IPS DF 4.7 (cell line): ENCODE data around the gene PPFIBP2.

Source experiments
- DNase-seq: peaks from one replicate; pipeline ENCODE4 v3.0.0-alpha.2; 2013; ENCODE audit warnings: low spot score; ENCODE audit errors: extremely low read depth

The PPFIBP2 gene

DNA sequence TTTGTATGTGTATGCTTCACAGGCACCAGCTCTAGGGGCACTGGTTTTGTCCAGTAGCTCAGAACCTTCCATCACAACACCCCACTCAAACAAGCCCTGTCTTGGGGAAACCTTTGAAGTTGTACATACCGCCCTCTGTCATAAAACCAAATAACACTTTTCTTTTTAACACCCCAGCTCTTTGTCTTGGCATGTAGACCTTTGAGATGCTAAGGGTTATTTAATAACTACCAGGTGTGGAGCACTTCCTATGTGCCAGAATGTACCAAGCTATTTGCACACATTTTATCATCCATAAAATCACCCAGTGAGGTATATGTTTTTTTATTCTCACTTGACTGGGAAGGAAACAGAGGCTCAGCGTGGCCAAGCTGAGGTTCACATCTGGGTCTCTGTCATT, 108.9 kb downstream of the PPFIBP2 start:
- no peak for DNase-seq

DNA sequence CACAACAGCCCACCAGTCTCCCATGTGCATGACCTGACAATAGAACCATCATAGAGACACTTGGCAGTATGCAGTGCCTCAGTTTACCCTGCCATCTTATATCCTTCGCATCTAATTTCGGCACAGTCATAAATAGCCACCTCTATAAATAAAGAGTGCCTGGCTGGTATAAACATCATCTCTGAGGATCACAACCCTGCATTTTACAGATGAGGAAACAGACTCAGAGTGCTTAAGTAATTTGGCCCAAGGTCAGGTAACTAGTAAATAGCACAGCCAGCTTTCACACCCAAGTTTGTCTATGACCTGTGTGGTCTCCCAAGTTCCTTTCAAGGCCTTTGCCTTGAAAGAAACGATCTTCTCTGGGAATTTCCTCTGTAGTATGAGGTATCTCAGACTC, 114.9 kb downstream of the PPFIBP2 start:
- no peak for DNase-seq

DNA sequence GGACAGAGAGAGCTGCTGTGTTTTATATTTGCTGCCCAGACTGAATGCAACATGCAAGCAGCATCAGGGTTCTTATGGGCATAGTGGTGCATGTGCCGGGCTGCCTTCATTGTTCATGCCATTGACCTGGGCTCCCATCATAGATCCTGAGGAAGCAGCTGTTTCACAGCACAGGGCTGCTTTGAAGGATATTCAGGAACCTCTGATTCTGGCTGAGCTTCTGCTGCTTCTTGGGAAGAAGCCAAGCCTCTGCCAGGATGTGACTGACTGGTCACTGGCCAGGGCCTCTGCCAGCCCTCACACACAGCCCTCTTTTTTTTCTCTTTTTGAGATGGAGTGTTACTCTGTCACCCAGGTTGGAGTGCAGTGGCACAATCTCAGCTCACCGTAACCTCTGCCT, 116.2 kb downstream of the PPFIBP2 start:
- DNase-seq = no peak

DNA sequence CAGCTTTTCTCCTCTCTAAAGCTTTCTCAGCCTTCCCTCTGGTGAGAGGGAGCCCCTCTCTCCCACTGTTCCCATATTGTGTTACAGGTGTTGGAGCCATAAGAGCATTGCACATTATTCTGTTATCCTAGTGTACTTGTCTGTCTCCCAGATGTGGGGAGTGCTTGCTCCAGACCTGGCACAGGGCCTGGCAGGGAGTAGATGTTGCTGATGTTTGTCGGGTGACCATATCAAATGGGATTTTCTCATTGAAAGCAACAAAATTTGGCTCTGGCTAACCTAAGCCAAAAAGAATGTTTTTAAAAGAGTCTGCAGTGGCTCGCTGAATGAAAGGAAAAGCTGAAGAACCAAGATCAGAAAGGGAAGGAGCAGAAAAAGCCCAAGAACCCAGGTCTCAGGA, 118.4 kb downstream of the PPFIBP2 start:
- no peak for DNase-seq

DNA sequence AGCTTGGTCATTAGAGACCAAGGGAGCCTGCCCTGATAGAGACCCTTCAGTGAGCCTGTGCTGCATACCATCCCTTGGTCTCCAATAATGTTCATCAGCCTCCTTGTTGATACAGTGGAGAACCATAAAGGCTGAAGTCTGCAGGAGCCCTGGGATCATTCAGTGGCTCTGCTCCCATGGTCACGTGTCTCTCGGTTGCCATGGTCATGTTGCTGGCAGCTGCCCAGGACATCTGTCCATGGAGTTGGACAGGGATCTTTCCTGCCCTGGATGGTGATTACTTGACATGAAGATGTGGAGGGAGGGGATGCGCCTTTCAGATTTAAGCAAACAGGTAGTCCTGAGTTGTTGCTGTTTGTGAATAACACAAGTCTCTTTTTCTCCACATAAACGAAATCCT, 121.3 kb downstream of the PPFIBP2 start:
- DNase-seq = no peak

DNA sequence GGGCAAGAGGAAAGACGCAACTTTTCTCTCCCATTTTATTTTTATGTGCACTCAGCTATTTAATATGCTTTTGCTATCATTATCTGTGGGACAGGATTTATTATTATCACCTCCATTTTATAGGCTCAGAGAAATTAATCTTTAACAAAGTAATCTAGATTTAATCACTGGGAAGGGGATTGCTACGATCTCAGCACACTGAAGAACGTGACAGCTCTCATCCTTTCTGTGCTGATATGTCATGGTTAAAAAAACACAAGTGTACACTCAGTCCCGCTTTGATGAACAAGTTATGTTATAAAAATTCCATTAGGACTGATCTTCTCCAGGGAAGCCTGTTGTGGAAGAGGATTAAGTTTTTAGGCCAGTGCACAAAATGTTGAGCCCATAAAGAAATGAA, 121.9 kb downstream of the PPFIBP2 start:
- DNase-seq = no peak

DNA sequence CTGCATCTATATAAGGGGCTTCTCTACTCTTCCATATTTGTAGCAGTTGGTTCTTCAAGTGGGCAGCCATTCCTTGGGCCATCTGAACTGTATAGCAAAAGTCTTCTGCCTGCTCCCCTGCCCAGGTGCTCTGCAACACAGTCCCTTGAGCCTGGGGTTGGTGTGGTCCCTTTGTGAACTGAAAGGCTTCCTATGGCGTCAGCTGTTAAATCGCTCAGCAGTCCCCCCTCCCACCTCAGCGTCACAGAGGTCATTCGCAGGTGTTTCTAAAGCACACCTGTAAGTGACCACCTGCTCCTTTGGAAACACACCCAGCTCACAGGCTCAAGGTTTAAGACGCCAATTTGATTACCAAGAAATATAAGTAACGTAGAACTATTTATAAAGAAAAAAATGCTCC, 122.6 kb downstream of the PPFIBP2 start:
- no peak for DNase-seq

DNA sequence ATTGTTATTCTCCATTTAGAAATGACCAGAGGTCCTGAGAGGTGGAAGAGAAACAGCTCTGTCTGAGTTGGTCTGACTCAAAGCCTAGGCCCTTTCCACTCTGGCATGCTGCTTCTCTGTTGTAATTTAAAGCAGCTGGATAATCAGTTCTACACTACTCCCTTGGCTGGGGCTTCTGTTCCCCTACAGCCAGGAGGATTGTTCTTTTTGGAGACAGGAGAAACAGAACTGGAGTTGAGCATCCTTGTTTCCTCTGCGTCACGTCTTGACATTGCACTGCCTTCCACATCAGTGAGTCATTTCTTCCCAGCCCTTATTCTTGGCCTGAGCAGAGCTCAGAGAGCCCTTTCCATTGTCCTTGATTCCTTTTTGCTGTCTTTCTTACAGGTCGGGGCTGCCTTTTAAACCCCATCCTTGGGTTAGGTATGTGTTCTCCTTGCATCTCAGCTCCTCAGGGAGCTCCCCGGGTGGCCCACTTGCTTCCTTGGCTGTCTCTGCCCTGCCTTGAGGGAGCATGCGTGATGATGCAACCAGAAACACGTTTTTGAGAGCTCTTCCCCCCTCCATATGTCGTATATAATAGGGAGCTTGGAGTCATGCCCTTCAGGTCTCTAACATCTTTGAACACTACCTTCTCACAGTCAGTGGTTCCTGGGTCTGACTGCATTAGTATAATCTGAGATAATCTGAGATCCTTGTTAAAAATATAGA, 123.8 kb downstream of the PPFIBP2 start:
- no peak for DNase-seq

DNA sequence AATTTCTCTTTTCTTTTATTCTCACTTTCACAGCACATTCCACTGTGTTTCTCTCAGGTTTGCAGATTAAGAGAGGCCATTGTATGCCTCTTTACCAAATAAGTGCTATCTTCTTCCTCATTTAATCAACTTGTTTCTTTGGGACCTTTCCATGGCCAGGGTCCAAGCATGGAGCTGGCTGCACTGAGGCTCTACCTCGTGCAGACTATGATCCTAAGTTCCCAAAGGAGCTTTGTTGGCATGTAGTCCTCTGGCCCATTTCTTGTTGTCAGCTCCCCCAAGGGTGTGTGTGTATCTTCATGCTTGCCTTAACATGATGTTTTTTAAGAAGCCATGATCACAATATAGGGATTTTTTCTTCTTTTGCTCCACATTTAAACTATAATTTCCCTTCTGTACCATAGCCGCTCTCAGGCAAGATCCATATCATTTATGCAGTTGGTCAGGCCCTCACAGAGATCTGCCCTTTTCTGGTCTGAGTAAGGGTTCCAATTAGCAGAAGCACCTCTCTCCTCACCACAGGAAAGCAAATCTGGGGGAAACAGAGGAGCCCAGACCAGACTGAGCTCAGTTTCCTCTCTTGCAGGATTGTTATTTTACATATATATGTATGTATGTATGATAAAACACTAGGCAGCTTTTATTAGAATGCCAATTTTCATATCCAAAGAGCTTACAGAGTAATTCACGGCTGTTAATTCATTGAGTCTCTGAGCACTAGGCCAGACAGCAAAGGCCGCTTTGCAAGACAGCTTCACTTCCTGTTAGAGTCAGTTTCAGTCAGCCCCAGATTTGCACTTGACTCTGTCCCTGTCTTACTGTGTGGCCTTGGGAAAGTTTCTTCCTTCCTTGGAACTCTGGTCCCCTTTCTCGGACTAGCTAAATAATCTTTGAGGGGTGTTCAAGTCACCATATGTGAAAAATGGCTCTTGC, 125.2 kb downstream of the PPFIBP2 start:
- DNase-seq = no peak

DNA sequence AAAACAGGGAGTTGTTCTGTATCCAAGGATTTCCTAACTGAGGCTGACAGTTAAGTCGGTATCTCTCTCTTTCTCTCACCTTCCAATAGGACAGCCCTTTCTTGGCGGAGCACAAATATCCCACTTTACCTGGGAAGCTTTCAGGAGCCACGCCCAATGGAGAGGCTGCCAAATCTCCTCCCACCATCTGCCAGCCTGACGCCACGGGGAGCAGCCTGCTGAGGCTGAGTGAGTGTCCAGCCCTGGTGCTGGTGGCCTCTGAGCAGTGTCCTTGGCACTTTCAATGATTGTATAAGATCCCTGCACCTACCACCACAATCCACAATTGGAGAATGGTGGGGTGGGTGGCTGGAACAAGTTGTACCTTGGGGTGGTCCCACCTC, 125.8 kb downstream of the PPFIBP2 start:
- DNase-seq = no peak

DNA sequence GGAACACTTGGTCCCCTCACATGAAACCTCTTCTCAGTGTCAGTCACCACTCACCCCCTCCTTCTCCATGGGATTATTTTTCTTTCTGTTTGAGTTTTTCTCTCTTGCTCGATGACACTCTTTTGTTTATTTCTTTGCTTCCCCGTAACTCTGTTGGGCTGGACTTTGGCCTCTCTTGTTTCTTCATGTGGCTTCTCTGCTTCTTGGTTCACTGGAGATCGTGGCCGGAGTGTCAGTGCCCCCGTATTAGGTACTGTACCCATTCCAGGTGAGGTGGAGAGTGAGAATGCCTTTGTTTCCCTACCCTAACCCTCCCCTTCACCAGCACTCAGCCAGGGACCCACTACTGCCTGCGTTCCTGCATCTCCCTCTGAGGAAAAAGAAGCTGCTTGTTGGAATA, 127.0 kb downstream of the PPFIBP2 start:
- DNase-seq = no peak

DNA sequence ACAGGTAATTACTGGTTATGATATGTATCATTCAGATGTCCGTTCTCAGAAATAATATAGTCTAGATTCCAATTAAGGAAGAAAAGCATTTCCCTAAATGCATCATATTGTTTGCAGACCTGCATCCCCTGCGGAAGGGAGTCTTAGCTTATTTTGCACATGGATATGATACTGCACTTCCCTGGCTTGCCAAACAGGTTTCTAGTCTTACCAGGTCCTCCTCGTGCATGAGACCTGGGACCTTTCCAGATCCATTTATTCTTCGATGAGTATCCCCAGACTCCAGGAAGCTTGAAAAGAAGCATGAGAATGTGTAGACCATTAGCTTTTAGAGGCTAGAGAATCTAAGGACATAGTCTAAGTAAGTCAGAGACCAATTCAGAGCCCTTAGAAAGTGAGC, 128.9 kb downstream of the PPFIBP2 start:
- no peak for DNase-seq

DNA sequence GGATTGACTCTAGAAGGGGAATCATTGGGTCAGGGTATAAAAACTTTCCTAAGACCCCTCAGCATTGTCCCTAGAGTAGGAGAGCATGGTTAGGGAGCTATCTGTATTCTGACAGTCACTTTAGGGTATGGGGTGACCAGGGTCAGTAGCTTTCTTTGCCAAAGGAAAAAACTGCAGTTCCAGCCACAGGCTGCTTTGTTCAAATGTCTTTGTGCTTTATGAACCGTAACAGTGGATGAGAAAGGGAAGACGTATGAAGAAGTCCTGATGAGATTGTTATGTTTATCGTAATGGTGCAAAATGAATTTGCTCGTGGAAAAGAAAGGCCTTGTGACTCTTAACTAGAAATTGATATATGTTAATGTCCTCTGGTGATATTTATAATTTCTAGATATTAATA, 129.5 kb downstream of the PPFIBP2 start:
- no peak for DNase-seq

DNA sequence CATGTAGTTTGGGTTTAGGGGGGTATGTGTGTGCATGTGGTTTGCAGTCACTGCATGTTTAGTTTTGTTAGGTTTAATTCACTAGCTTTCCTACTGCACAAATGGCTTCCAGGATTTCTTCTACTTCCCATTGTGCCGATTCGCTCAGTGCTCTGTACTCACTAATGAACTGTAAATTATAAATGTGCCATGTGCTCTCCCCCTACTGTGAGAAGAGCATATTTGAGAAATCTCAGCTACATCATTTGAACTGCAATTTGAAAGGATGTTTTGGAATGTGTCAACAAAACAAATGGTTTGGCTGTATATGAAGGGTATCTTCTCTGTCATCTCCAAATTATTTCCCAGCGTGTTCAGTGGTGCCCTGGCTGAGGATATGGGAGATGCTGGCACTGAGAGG, 131.4 kb downstream of the PPFIBP2 start:
- no peak for DNase-seq

DNA sequence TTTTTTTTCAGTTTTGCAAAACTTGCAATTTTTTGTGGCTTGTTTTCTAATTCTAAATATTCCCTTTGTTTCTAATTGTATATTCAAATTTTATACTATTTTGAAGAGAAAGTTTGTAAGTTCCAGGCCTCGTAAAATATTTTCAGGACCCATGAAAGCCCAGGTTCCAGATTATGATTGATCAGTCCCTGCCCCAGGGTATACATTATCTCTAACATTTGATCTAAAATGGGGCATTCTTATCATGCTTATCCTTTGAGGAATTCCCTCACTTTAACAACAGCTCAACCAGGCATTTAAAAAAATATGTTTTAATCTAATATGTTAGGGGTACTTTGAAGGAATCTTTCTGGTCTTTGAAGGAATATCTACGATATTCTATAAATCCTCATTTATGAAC, 133.1 kb downstream of the PPFIBP2 start:
- DNase-seq = no peak

DNA sequence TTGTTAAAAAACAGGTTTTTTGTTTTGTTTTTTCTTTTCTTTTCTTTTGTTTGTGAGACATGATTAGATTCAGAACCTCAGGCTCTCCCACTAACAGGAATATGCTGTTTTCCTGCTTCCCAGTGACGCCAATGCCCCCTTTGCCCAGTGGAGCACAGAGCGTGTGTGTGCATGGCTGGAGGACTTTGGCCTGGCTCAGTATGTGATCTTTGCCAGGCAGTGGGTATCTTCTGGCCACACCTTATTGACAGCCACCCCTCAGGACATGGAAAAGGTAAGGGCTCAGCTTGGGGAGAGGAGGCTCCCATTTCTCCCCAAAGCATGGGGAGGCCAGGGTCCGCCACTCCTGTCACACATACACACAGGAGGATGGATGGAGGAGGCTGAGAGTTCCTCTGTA, 134.5 kb downstream of the PPFIBP2 start:
- no peak for DNase-seq

DNA sequence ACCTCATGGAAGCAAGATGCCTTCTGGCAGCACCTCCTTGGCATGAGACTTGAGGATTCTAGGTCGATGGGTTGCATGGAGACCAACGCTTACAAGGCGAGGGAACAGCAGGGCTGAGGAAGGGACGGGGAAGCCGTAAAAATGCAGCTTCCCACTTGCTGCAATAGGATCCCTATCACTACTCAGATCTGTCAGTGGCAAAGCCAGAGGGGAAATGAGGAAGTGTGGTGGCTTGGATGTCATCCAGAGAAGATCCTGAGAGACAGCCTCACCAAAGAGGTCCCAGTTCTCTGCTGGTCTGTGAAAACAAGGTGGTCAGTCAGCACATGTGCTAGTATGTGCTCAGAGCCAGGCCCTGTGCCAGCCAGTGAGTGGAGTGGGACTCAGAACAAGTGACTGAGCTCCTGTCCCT, 137.3 kb downstream of the PPFIBP2 start:
- DNase-seq = no peak

DNA sequence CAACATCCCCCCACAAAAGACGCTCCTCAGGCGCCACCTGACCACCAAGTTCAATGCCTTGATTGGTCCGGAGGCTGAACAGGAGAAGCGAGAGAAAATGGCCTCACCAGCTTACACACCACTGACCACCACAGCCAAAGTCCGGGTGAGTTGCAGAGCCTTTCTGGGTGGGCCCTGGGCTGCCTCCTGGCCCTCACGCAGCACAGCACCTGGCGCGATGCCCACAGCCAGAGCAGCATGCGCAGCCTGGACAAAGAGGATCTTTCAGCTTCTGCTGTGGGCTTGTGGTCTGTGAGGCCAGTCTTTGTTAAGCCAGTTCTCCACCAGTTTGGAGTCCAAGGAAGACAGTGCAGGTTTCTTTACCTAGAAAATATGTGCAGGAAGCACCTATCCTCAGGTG, 137.9 kb downstream of the PPFIBP2 start:
- no peak for DNase-seq

DNA sequence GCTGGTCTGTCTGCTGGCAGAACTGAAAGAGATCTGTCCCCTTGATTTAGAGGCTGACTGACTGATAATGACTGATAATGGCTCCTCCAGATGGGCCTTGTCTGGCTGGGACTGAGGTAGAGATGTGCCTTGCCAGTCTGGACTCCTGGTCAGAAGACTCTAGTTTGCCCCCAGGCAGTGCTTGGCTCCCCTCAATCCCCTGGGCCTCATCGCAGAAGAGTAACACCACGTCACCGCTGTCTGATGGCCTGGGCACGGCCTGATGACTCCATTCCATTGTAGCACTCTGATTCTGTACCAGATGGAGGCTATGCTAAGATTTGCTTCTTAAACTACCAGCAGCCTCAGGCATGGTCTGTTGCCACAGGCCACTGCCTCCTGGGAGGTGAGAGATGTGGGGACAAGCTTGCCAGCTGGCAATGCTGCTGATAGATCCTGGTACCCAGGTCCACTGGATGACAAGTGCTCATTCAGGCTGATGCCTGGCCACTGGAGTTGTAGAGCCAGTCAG, 140.5 kb downstream of the PPFIBP2 start:
- DNase-seq = no peak

DNA sequence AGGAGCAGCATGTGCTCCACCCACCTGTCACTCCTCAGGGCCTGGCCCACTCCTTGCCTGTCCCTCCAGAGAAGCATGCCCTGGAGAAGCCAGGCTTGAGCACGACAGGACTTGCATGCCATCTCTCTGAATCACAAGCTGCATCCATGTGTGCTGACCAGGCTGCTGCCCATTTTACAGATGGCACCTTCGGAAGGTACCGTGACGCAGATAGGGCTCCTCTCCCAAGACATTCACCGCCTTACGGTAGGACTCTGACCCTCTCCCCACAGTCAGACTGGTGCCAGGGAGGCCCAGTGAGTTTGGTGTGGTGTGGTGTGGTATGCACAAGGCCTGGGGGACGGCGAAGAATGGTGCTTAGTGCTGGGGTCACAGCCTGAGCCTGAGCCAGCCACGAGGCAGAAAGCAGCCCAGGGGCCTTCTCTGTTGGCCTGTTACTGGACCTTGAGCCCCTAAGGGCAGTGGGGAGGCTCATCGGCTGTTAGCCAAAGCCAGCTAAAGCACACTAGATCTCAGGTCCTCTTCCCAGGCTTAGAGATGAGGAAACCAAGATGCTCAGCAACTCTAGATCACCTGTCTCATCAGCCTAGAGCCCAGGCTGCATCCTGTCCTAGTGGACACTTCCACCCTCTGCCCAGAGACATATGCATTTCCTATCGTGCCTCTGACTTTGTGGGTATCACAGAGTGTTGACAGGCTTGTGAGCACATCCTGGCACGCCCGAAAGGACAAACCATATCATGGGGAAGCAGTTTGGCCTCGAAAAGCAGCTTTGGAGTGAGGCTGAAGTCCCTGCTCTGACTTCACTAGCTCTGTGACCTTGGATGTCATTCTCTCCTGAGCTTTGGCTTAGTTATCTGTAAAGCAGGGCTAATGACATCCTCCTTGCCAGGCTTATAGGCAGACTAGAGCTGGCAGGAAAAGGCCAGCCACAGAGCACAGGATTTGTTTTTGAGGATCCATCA, 141.7 kb downstream of the PPFIBP2 start:
- DNase-seq = no peak

DNA sequence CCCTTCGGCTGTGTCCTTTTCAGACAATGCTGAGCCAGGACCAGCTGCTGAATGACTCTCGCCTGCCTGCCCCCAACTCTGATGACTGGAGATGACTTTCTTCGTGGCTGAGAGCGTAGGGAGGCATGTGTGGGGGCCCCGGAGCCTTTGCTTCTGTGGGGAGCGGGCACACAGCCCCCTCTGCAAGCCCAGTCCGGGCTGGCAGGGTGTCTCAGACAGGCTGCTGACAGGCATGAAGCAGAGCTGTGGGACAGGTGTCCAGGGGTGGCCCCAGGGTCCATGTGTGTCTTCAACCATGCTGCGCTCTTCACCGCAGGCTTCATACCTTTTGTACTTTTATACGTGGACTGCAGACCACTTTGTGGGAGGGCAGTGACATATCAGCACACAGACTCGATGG, 142.9 kb downstream of the PPFIBP2 start:
- DNase-seq = no peak
